ENCODE results near the gene DCTN5.

- TF ChIP-seq GATA2 (IDR thresholded peaks at IDR 0.05; ENCODE audit: low read depth, low read length), result no peak
- TF ChIP-seq GATA3 (IDR thresholded peaks at IDR 0.05; ENCODE audit: low read depth, low read length), result no peak
Measured at GRCh38 chr16:23710008-23710407, 68.7 kb downstream of the DCTN5 start.

All from SH-SY5Y (cell line).